ENCODE results near the gene SLC26A3. TPM values are rescaled to one million over a fixed set of nuclear protein-coding genes. Genes with fewer than 3 reads are reported as not detected.

SLC26A3 gene
- total and polyA plus RNA-seq, 2 donors (not counting 1 experiment from before 2014, with no cell fraction given), result not detected

DNA sequence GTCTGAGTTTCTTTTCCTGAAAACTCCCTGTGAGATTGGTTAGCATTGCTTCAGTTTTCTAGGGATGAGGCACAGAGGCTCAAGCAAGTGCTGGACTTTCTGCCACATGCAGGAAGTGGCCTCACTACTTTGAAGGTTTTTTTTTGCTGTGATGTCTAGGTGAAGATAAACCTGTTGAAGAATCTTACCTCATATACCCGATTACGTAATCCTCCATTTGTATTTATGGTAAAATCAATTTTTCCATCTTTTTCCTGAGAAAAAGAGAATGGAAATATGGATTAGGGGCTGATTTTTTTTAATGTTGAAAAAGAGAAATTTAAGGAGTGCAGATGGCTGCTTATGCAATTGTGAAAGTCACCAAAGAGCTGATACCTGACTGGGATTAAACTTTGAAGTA lies 35.6 kb downstream of the SLC26A3 start:
- H4K20me1 ChIP-seq (ENCODE audit: control insufficient read depth, extremely low read depth, insufficient read depth, low read length), result no peaks in the 10 kb centered on the region
- H2AFZ ChIP-seq (ENCODE audit: low read length), result no peak overlapping the region
- TF ChIP-seq EZH2 (IDR thresholded peaks at IDR 0.05; ENCODE audit: low read length, missing control alignments), result no peak
- no peak overlapping the region for H3K27ac ChIP-seq (ENCODE audit: insufficient read depth, low read length)
- no peaks in the 10 kb centered on the region for H3K4me1 ChIP-seq (ENCODE audit: control insufficient read depth, extremely low read depth, insufficient read depth, low read length)
- H3K9ac ChIP-seq (ENCODE audit: insufficient read depth, low read length), result no peak overlapping the region
- no peak for DNase-seq (ENCODE audit: low read depth in 2 of 2)
- no peaks in the 10 kb centered on the region for H3K79me2 ChIP-seq (ENCODE audit: control insufficient read depth, insufficient read depth, low read length)
- no peaks in the 10 kb centered on the region for H3K36me3 ChIP-seq (ENCODE audit: control insufficient read depth, insufficient read depth, low read length)
- H3K27me3 ChIP-seq (ENCODE audit: control insufficient read depth, insufficient read depth, low read length), result no peaks in the 10 kb centered on the region
- no peak overlapping the region for H3K4me3 ChIP-seq (replicated peaks in 1 of 4; ENCODE audit: control extremely low read depth in 1 of 4, insufficient read depth in 1 of 4, low read depth in 3 of 4, low read length in 4 of 4)
- no peaks in the 10 kb centered on the region for H3K9me3 ChIP-seq (ENCODE audit: control insufficient read depth, insufficient read depth, low read depth, low read length)
- H3K4me2 ChIP-seq (ENCODE audit: extremely low read depth, insufficient read depth, low read length), result no peak overlapping the region

DNA sequence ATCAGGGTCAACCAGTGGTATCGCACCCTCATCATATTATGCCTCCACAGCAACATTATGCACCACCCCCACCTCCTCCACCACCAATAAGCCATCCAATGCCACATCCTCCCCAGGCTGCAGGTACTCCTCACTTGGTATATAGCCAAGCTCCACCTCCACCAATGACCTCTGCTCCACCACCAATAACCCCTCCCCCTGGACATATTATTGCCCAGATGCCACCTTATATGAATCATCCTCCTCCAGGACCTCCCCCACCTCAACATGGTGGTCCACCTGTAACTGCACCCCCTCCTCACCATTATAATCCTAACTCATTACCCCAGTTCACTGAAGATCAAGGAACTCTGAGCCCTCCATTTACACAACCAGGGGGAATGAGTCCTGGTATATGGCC lies 44.4 kb downstream of the SLC26A3 start:
- no peak for DNase-seq (ENCODE audit: low read depth in 2 of 2)
- H3K27me3 ChIP-seq (ENCODE audit: control insufficient read depth, insufficient read depth, low read length), result no peaks in the 10 kb centered on the region
- H3K4me1 ChIP-seq (ENCODE audit: control insufficient read depth, extremely low read depth, insufficient read depth, low read length), result no peaks in the 10 kb centered on the region
- H3K9me3 ChIP-seq (ENCODE audit: control insufficient read depth, insufficient read depth, low read depth, low read length), result no peaks in the 10 kb centered on the region
- H3K9ac ChIP-seq (ENCODE audit: insufficient read depth, low read length), result no peak overlapping the region
- TF ChIP-seq EZH2 (IDR thresholded peaks at IDR 0.05; ENCODE audit: low read length, missing control alignments), result no peak
- TF ChIP-seq, protein P1, sequence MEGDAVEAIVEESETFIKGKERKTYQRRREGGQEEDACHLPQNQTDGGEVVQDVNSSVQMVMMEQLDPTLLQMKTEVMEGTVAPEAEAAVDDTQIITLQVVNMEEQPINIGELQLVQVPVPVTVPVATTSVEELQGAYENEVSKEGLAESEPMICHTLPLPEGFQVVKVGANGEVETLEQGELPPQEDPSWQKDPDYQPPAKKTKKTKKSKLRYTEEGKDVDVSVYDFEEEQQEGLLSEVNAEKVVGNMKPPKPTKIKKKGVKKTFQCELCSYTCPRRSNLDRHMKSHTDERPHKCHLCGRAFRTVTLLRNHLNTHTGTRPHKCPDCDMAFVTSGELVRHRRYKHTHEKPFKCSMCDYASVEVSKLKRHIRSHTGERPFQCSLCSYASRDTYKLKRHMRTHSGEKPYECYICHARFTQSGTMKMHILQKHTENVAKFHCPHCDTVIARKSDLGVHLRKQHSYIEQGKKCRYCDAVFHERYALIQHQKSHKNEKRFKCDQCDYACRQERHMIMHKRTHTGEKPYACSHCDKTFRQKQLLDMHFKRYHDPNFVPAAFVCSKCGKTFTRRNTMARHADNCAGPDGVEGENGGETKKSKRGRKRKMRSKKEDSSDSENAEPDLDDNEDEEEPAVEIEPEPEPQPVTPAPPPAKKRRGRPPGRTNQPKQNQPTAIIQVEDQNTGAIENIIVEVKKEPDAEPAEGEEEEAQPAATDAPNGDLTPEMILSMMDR (conservative IDR thresholded peaks at IDR 0.05 in 1 of 2, IDR thresholded peaks at IDR 0.05 in 1 of 2; ENCODE audit: low read depth in 1 of 2, low read length in 2 of 2), result no peak
- no peak overlapping the region for H3K4me3 ChIP-seq (replicated peaks in 1 of 4; ENCODE audit: control extremely low read depth in 1 of 4, insufficient read depth in 1 of 4, low read depth in 3 of 4, low read length in 4 of 4)
- H2AFZ ChIP-seq (ENCODE audit: low read length), result no peak overlapping the region
- no peaks in the 10 kb centered on the region for H3K79me2 ChIP-seq (ENCODE audit: control insufficient read depth, insufficient read depth, low read length)
- no peak overlapping the region for H3K4me2 ChIP-seq (ENCODE audit: extremely low read depth, insufficient read depth, low read length)
- H4K20me1 ChIP-seq (ENCODE audit: control insufficient read depth, extremely low read depth, insufficient read depth, low read length), result no peaks in the 10 kb centered on the region
- peaks cover 3% of the 10 kb centered on the region for H3K36me3 ChIP-seq (ENCODE audit: control insufficient read depth, insufficient read depth, low read length)
- H3K27ac ChIP-seq (ENCODE audit: insufficient read depth, low read length), result no peak overlapping the region

DNA sequence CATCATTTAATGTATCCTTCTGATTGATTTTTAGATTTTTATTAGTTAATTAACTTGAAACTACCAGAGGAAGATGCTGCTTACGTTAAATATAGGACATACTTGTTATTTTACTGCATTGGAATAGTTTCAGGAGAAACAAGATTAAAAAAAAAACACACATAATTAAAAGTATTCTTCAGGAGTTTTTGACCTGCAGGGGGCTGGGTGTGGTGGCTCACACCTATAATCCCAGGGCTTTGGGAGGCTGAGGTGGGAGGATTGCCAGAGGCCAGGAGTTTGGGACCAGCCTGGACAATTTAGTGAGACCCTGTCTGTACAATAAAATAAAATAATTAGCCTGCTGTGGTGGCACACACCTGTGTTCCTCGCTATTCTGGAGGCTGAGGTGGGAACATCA lies 48.4 kb downstream of the SLC26A3 start:
- no peaks in the 10 kb centered on the region for H3K9me3 ChIP-seq (ENCODE audit: control insufficient read depth, insufficient read depth, low read depth, low read length)

More for the DNA sequence above, 48.4 kb downstream of the SLC26A3 start:
- Histone ChIP-seq H3K27ac (ENCODE audit: insufficient read depth, low read length) (no peak overlapping the region), H3K36me3 (ENCODE audit: control insufficient read depth, insufficient read depth, low read length) (peaks cover 7% of the 10 kb centered on the region), H3K27me3 (ENCODE audit: control insufficient read depth, insufficient read depth, low read length) (no peaks in the 10 kb centered on the region), H3K79me2 (ENCODE audit: control insufficient read depth, insufficient read depth, low read length) (peaks cover 8% of the 10 kb centered on the region), H3K9ac (ENCODE audit: insufficient read depth, low read length) (no peak overlapping the region), H3K4me1 (ENCODE audit: control insufficient read depth, extremely low read depth, insufficient read depth, low read length) (no peaks in the 10 kb centered on the region), H2AFZ (ENCODE audit: low read length) (no peak overlapping the region), H4K20me1 (ENCODE audit: control insufficient read depth, extremely low read depth, insufficient read depth, low read length) (no peaks in the 10 kb centered on the region), H3K4me2 (ENCODE audit: extremely low read depth, insufficient read depth, low read length) (no peak overlapping the region), H3K4me3 (replicated peaks in 1 of 4; ENCODE audit: control extremely low read depth in 1 of 4, insufficient read depth in 1 of 4, low read depth in 3 of 4, low read length in 4 of 4) (no peak overlapping the region)
- TF ChIP-seq, protein P1 (conservative IDR thresholded peaks at IDR 0.05 in 1 of 2, IDR thresholded peaks at IDR 0.05 in 1 of 2; ENCODE audit: low read depth in 1 of 2, low read length in 2 of 2), result no peak
- TF ChIP-seq EZH2 (IDR thresholded peaks at IDR 0.05; ENCODE audit: low read length, missing control alignments), result no peak
- DNase-seq (ENCODE audit: low read depth in 2 of 2), result no peak
